Caco-2 (cell line): ENCODE results near the gene SLC9A2. TPM values are rescaled to one million over a fixed set of nuclear protein-coding genes. Genes with fewer than 3 reads are reported as not detected.

ENCODE experiments used
- BruUV-seq: library from RNA; stranded (reverse); fragments of 400-500 nt; replicated peaks from 2 replicates; lab custom pipeline; 2021; lab: Mats Ljungman, UMichigan
- CTCF ChIA-PET: fragments of 300-600 bp; sonication (Branson Sonifier 250); formaldehyde crosslinking; loops from one replicate; lab custom pipeline; 2022; ENCODE audit warnings: antibody characterized with exemption; lab: Charles Lee
- POLR2A ChIA-PET: fragments of 300-600 bp; sonication (Branson Sonifier 250); formaldehyde crosslinking; loops from one replicate; lab custom pipeline; 2022; ENCODE audit warnings: antibody characterized with exemption; lab: Charles Lee
- DNase-seq, 2 experiments: peaks; one replicate each; pipeline versions ENCODE4 v3.0.0 to v3.0.0-alpha.2; 2020 to 2022
- H3K27me3 ChIP-seq: replicated peaks from 2 replicates; pipeline ENCODE4 v1.6.0; 2011; ENCODE audit warnings: low read length; ENCODE audit not compliant: control insufficient read depth, insufficient read depth
- H3K36me3 ChIP-seq: 2 replicates; pipeline ENCODE4 v1.5.1; 2011; ENCODE audit warnings: low read length; ENCODE audit not compliant: control insufficient read depth, insufficient read depth
- H3K4me1 ChIP-seq: fragments of 250-450 bp; sonication (Bioruptor Pico); 2 replicates; pipeline ENCODE4 v1.5.1; 2020; ENCODE audit warnings: mild to moderate bottlenecking
- H3K4me3 ChIP-seq: 2 replicates; pipeline ENCODE4 v1.5.1; 2011; ENCODE audit warnings: low read depth, mild to moderate bottlenecking, control low read depth, low read length
- H3K9me3 ChIP-seq: fragments of 250-450 bp; sonication (Bioruptor Pico); 2 replicates; pipeline ENCODE4 v1.5.1; 2020; ENCODE audit warnings: mild to moderate bottlenecking, moderate library complexity
- H3K27ac Mint-ChIP-seq: one replicate; pipeline ENCODE4 v1.8.0; 2022; ENCODE audit warnings: mixed read lengths; ENCODE audit not compliant: unreplicated experiment
- H3K27me3 Mint-ChIP-seq: one replicate; pipeline ENCODE4 v1.8.0; 2022; ENCODE audit warnings: mixed read lengths; ENCODE audit not compliant: insufficient read depth, unreplicated experiment
- H3K36me3 Mint-ChIP-seq: one replicate; pipeline ENCODE4 v1.8.0; 2022; ENCODE audit warnings: mild to moderate bottlenecking, mixed read lengths; ENCODE audit not compliant: insufficient read depth, unreplicated experiment
- H3K4me1 Mint-ChIP-seq: one replicate; pipeline ENCODE4 v1.8.0; 2022; ENCODE audit warnings: low read depth, mixed read lengths; ENCODE audit not compliant: unreplicated experiment
- H3K4me3 Mint-ChIP-seq: one replicate; pipeline ENCODE4 v1.8.0; 2022; ENCODE audit warnings: mild to moderate bottlenecking, moderate library complexity, mixed read lengths; ENCODE audit not compliant: unreplicated experiment
- H3K9me3 Mint-ChIP-seq: one replicate; pipeline ENCODE4 v1.8.0; 2022; ENCODE audit warnings: mixed read lengths; ENCODE audit not compliant: unreplicated experiment
- CTCF ChIP-seq, 2 experiments: fragments of 200-600 bp in 1 of 2; IDR thresholded peaks; 1 replicate in 1 of 2; 2 replicates in 1 of 2; pipeline versions ENCODE4 v1.5.1 to v1.8.0; 2011 to 2022; ENCODE audit warnings: antibody characterized with exemption in 1 of 2, control low read depth in 1 of 2, inconsistent platforms in 1 of 2, low read depth in 1 of 2, low read length in 1 of 2, mild to moderate bottlenecking in 1 of 2, moderate library complexity in 1 of 2; ENCODE audit not compliant: insufficient read depth in 1 of 2, severe bottlenecking in 1 of 2, unreplicated experiment in 1 of 2
- intact Hi-C: fragments of 100-400 bp; cut with micrococcal nuclease; formaldehyde crosslinking; loops from one replicate; pipeline ENCODE4 v1.10.0; 2022; ENCODE audit not compliant: unreplicated experiment
- total RNA-seq: library from RNA; stranded (reverse); gene quantifications from 2 replicates; pipeline ENCODE4 v1.2.3, GENCODE V29; 2022

Gene SLC9A2
- total RNA-seq, 1 experiment from 2014 or later, result 14.4 TPM

- H3K4me3 Mint-ChIP-seq, result peak overlapping the region; percentile 94
- H3K27ac Mint-ChIP-seq, result peak overlapping the region; percentile 93
- H3K27me3 Mint-ChIP-seq, result no peaks in the 10 kb centered on the region
- TF ChIP-seq CTCF (IDR thresholded peaks at IDR 0.05; ENCODE audit: insufficient read depth in 1 of 2, low read depth in 1 of 2, low read length in 1 of 2, severe bottlenecking in 1 of 2, unreplicated experiment in 1 of 2), result no peak
- Histone ChIP-seq H3K4me1 (no peaks in the 10 kb centered on the region), H3K9me3 (no peaks in the 10 kb centered on the region), H3K4me3 (peak overlapping the region; percentile 72), H3K27me3 (no peaks in the 10 kb centered on the region), H3K36me3 (peaks cover 3% of the 10 kb centered on the region)
- no TSS peak for BruUV-seq
- H3K4me1 Mint-ChIP-seq, result no peaks in the 10 kb centered on the region
- H3K9me3 Mint-ChIP-seq, result no peaks in the 10 kb centered on the region
- DNase-seq, result peak in 1 of 2 experiments; percentile 47
- H3K36me3 Mint-ChIP-seq, result peaks cover 11% of the 10 kb centered on the region
- intact Hi-C loops, result loop anchor here (5.0 kb wide), 1 partner anchor 149 kb away; no protein-coding TSS in a partner anchor
- POLR2A ChIA-PET, result interaction anchor here (0.8 to 1.5 kb wide), 3 partner anchors 9 to 17 kb away, joined by 3 to 6 read pairs (median 3); no protein-coding TSS in a partner anchor
- CTCF ChIA-PET, result interaction anchor here (0.9 to 1.6 kb wide), 3 partner anchors 18 to 150 kb away, joined by 4 to 18 read pairs (median 7); no protein-coding TSS in a partner anchor
Measured at GRCh38 chr2:102736110-102736409, 116.7 kb downstream of the SLC9A2 start.

GRCh38 chr2:102736410-102737409 is 117.4 kb downstream of the SLC9A2 start:
- H3K4me1 Mint-ChIP-seq, result no peaks in the 10 kb centered on the region
- CTCF ChIA-PET, result interaction anchor here (0.8 to 1.6 kb wide), 4 partner anchors 17 to 151 kb away, joined by 4 to 18 read pairs (median 6); no protein-coding TSS in a partner anchor
- peaks cover 3% of the 10 kb centered on the region for H3K9me3 Mint-ChIP-seq

More at GRCh38 chr2:102736410-102737409, 117.4 kb downstream of the SLC9A2 start:
- Mint-ChIP-seq H3K27ac (peak overlapping the region; percentile 93), H3K4me3 (peak overlapping the region; percentile 94), H3K36me3 (peaks cover 4% of the 10 kb centered on the region), H3K27me3 (no peaks in the 10 kb centered on the region)
- Histone ChIP-seq H3K27me3 (no peaks in the 10 kb centered on the region), H3K4me1 (no peaks in the 10 kb centered on the region), H3K36me3 (peaks cover under 1% of the 10 kb centered on the region; the same call in 1 of the 2 replicates), H3K4me3 (peak overlapping the region; percentile 72), H3K9me3 (no peaks in the 10 kb centered on the region)
- intact Hi-C loops, result loop anchor here (5.0 kb wide), 1 partner anchor 149 kb away; no protein-coding TSS in a partner anchor
- POLR2A ChIA-PET, result interaction anchor here (0.8 to 1.5 kb wide), 3 partner anchors 9 to 17 kb away, joined by 3 to 6 read pairs (median 3); no protein-coding TSS in a partner anchor
- DNase-seq, result peak; percentile 81 to 91
- TF ChIP-seq CTCF (IDR thresholded peaks at IDR 0.05; ENCODE audit: insufficient read depth in 1 of 2, low read depth in 1 of 2, low read length in 1 of 2, severe bottlenecking in 1 of 2, unreplicated experiment in 1 of 2), result no peak
- BruUV-seq, result TSS peak; percentile 83
